ENCODE results near the gene FNDC8. TPM values are rescaled to one million over a fixed set of nuclear protein-coding genes. Genes with fewer than 3 reads are reported as not detected.

FNDC8 gene
- total and polyA plus RNA-seq, 2 of the 4 experiments (the other 2 are of a cell fraction), result not detected

GRCh38 chr17:35146214-35146833, 24.9 kb downstream of the FNDC8 start:
- H3K56ac ChIP-seq (ENCODE audit: extremely low read depth, insufficient read depth, low read length), result no peak overlapping the region
- no peak overlapping the region for H2BK5ac ChIP-seq (ENCODE audit: low read depth, low read length, poor library complexity, severe bottlenecking)
- DNase-seq (no peak), ATAC-seq (ENCODE audit: low read depth) (no peak)
- no peak overlapping the region for H3K9ac ChIP-seq (ENCODE audit: low read depth, low read length)
- dilution Hi-C loops (cut with HindIII; ENCODE audit: low sequenced_read_pairs, unreplicated experiment), result no loop called here
- H2BK15ac ChIP-seq (ENCODE audit: low read depth, low read length), result no peak overlapping the region
- H4K20me1 ChIP-seq (ENCODE audit: insufficient read depth, low read length), result no peaks in the 10 kb centered on the region
- H3K4ac ChIP-seq (ENCODE audit: low read depth, low read length), result no peak overlapping the region
- no peaks in the 10 kb centered on the region for H3K9me3 ChIP-seq (ENCODE audit: control insufficient read depth, insufficient read depth, low read length)
- H2BK20ac ChIP-seq (ENCODE audit: low read depth, low read length), result no peak overlapping the region
- in situ Hi-C loops (cut with MboI; ENCODE audit: low sequenced_read_pairs), result no loop called here
- no peak overlapping the region for H3K18ac ChIP-seq (ENCODE audit: low read depth, low read length)
- no peak overlapping the region for H4K8ac ChIP-seq (ENCODE audit: low read depth in 2 of 2, low read length in 2 of 2)
- no peak overlapping the region for H4K91ac ChIP-seq (ENCODE audit: insufficient read depth, low read depth, low read length)
- no peak overlapping the region for H2AK5ac ChIP-seq (ENCODE audit: low read depth, low read length)
- no CpG with 5 or more reads among the region's 4 CpGs for WGBS, 2 experiments (ENCODE audit: extremely low coverage in 2 of 2, insufficient read length in 1 of 2)
- no peak overlapping the region for H3K4me3 ChIP-seq (ENCODE audit: insufficient read depth, low read depth, low read length)
- BruUV-seq (replicated peaks), result no TSS peak
- H2AK9ac ChIP-seq (replicated peaks; ENCODE audit: low read depth, low read length, poor library complexity), result no peak overlapping the region
- H3K23ac ChIP-seq (ENCODE audit: low read depth, low read length), result no peak overlapping the region
- peaks cover 28% of the 10 kb centered on the region for H3K27me3 ChIP-seq (ENCODE audit: control insufficient read depth, insufficient read depth, low read length)
- peaks cover 5 to 6% of the 10 kb centered on the region in 2 experiments; a peak in 3 of 4 replicates for H3K79me1 ChIP-seq (ENCODE audit: low read depth in 1 of 2, low read length in 2 of 2)
- POLR2A ChIA-PET (ENCODE audit: unreplicated experiment), result no interaction called here
- no peaks in the 10 kb centered on the region; the same call in 1 of the 2 replicates for H3K9me1 ChIP-seq (ENCODE audit: insufficient read depth, low read length)
- no peak overlapping the region for H3K4me2 ChIP-seq (ENCODE audit: low read depth, low read length)
- intact Hi-C loops (cut with micrococcal nuclease), result no loop called here
- no peak overlapping the region for H2BK120ac ChIP-seq (ENCODE audit: low read depth, low read length)
- no peaks in the 10 kb centered on the region for H3K36me3 ChIP-seq (ENCODE audit: control insufficient read depth, insufficient read depth, low read length)
- H3K14ac ChIP-seq (replicated peaks; ENCODE audit: low read depth, low read length), result no peak overlapping the region
- CTCF ChIA-PET, result no interaction called here
- H4K5ac ChIP-seq (ENCODE audit: low read depth, low read length), result no peak overlapping the region
- TF ChIP-seq SMC3 (IDR thresholded peaks at IDR 0.05; ENCODE audit: low read depth, low read length), result no peak
- TF ChIP-seq CTCF (conservative IDR thresholded peaks at IDR 0.05; ENCODE audit: low read depth, low read length), result no peak
- no peak for TF ChIP-seq ELK1 (IDR thresholded peaks at IDR 0.05; ENCODE audit: borderline replicate concordance, low read depth, low read length)
- no peak for TF ChIP-seq RFX5 (IDR thresholded peaks at IDR 0.05; ENCODE audit: low read depth, low read length)
- TF ChIP-seq RAD21 (IDR thresholded peaks at IDR 0.05; ENCODE audit: low read length), result no peak
- TF ChIP-seq NFE2L2 (IDR thresholded peaks at IDR 0.05; ENCODE audit: low read depth, low read length), result no peak
- no peak for TF ChIP-seq FOS (IDR thresholded peaks at IDR 0.05; ENCODE audit: low read depth, low read length)
- no peak for TF ChIP-seq USF2 (IDR thresholded peaks at IDR 0.05; ENCODE audit: low read depth, low read length)
- TF ChIP-seq BHLHE40 (IDR thresholded peaks at IDR 0.05; ENCODE audit: low read depth, low read length), result no peak
- TF ChIP-seq MAZ (IDR thresholded peaks at IDR 0.05; ENCODE audit: borderline replicate concordance, low read depth, low read length), result no peak
- no peak for TF ChIP-seq CHD1 (IDR thresholded peaks at IDR 0.05; ENCODE audit: low read depth, low read length)
- TF ChIP-seq CEBPB (IDR thresholded peaks at IDR 0.05; ENCODE audit: low read depth, low read length), result no peak
- no peak for TF ChIP-seq MAFK (IDR thresholded peaks at IDR 0.05; ENCODE audit: low read depth, low read length)
- TF ChIP-seq MXI1 (IDR thresholded peaks at IDR 0.05; ENCODE audit: borderline replicate concordance, low read depth, low read length), result no peak
- no peak for TF ChIP-seq RCOR1 (IDR thresholded peaks at IDR 0.05; ENCODE audit: insufficient replicate concordance, low read length)
- TF ChIP-seq POLR2A (IDR thresholded peaks at IDR 0.05; ENCODE audit: low read depth, low read length), result no peak
- H2AFZ ChIP-seq (replicated peaks; ENCODE audit: low read length, poor library complexity), result no peak overlapping the region
- H3K4me1 ChIP-seq (ENCODE audit: control insufficient read depth, insufficient read depth, low read length), result no peaks in the 10 kb centered on the region
- no peak overlapping the region for H3K27ac ChIP-seq (ENCODE audit: insufficient read depth, low read length)
